Muscle layer of duodenum (tissue), 2 donors: ENCODE measurements around the gene SLC43A3.
A peak's percentile ranks its signal among the peaks of the same experiment; 100 is the strongest.

ENCODE experiments used
- H3K27ac ChIP-seq: one replicate; pipeline ENCODE4 v1.7.0; 2013; ENCODE audit warnings: mild to moderate bottlenecking, low read length
- H3K27me3 ChIP-seq: one replicate; pipeline ENCODE4 v1.7.0; 2013; ENCODE audit warnings: low read depth, mild to moderate bottlenecking, control low read depth, low read length
- H3K36me3 ChIP-seq, 2 donors: one replicate each; pipeline ENCODE4 v1.7.0; 2013; ENCODE audit warnings: low read length in 2 of 2, control low read depth in 1 of 2, mild to moderate bottlenecking in 1 of 2; ENCODE audit not compliant: insufficient read depth in 2 of 2, control insufficient read depth in 1 of 2
- H3K4me1 ChIP-seq, 2 donors: one replicate each; pipeline ENCODE4 v1.7.0; 2013; ENCODE audit warnings: low read length in 2 of 2, mild to moderate bottlenecking in 2 of 2, control low read depth in 1 of 2, moderate library complexity in 1 of 2; ENCODE audit not compliant: insufficient read depth in 2 of 2, control insufficient read depth in 1 of 2
- H3K4me3 ChIP-seq, 2 donors: one replicate each; pipeline ENCODE4 v1.7.0; 2013; ENCODE audit warnings: low read length in 2 of 2, low read depth in 1 of 2, mild to moderate bottlenecking in 1 of 2
- H3K9me3 ChIP-seq, 2 donors: one replicate each; pipeline ENCODE4 v1.7.0; 2013; ENCODE audit warnings: low read length in 2 of 2, control low read depth in 1 of 2, mild to moderate bottlenecking in 1 of 2; ENCODE audit not compliant: control insufficient read depth in 1 of 2
- donor health status: healthy.

SLC43A3 gene

DNA sequence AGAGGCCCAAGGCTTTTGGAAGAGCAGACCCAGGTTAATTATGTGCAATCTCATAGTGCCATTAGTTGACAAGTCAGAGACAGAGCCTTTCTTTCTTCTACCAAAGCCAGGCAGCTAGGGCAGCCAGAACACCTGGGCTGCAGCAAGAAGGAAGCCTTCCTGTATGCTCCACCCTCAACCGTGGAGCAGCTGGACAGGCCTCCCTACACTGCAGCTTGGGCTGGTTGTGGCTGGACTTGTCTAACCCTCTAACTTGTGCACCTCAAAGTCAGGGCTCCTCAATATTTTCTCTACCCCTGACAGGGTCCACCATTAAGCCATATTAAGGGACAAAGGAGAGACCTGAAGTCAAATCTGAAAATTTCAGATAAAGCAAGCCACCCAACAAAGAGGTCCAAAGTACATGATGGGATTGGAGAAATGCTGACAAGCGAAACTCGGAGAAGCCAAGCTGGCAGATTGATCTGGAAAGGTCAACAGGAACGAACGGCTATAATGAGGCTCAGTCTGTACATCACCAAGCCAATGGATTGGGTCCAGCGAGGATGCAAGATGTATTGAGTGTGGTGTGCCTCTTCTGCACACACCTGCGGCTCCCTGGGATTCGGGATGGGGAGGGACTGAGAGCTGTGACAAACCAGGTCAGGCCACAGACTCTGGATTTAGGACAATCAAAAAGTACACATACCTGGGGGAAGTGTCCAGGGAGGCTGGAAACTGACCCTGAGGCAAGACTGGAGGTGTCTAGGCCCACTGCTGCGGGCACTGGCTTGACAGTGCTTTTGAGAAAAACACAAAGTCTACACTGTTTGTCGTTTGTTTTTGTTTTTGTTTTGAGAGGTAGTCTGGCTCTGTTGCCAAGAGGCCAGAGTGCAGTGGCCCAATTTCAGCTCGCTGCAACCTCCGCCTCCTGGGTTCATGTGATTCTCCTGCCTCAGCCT lies 11.7 kb upstream of the SLC43A3 start:
- Histone ChIP-seq H3K4me3 (no peak overlapping the region), H3K27ac (no peak overlapping the region), H3K27me3 (no peaks in the 10 kb centered on the region), H3K9me3 (no peaks in the 10 kb centered on the region), H3K36me3 (no peaks in the 10 kb centered on the region), H3K4me1 (peaks cover 0 to 5% of the 10 kb centered on the region in 2 donors)

DNA sequence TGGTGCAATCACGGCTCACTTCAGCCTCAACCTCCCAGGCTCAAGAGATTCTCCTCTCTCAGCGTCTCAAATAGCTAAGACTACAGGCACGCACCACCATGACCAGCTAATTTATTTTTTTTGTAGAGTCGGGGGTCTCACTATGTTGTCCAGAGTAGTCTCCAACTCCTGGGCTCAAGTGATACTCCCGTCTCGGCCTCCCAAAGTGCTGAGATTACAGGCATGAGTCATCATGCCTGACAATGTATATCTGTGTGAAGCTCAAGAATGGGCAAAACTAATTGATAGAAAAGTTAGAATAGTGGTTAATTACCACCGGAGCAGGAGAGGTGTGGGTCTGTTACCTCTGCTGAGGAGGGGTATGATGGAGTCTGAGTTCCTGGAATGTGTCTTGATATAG lies 9.1 kb upstream of the SLC43A3 start:
- peaks cover 0 to 5% of the 10 kb centered on the region in 2 donors for H3K4me1 ChIP-seq

DNA sequence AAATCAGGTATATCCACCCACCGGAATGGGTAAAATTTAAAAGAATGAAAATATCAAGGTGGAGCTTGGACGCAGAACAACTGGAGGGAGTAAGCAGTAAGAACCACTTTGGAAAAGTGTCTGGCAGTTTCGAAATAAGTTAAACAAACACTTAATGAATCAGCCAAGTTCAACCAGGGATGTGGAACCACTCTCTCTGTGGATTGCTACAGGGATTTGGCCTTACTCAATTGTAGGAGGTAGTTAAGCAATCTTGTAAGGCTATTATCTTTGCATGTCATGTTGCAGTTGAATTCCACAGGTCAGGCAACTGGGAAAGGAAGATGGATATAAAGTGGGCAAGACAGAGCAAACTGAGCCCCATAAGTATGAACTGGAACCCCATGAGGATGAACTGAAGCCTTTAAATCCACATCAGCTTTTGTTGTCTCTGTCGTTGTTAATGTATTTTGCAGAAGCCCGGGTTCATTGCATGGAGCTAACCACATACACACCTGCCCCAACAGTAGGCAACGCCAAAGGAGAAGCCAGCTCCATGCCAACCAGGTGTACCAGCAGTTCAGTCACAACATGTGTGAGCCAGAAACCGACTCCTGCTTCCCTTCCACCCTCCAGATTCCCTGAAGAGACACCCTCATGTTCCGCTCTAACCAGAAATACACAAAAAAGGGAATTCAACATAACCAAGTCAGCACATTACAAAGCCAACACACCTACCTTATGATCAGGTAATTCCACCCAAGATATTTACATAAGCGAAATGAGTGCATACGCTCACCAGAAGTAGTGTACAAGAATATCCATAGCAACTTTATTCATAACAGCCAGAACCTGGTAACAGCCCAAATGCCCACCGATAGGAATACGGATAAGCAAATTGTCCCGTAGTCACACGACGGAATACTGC lies 8.0 kb upstream of the SLC43A3 start:
- Histone ChIP-seq H3K9me3 (no peaks in the 10 kb centered on the region), H3K4me1 (peaks cover 0 to 5% of the 10 kb centered on the region in 2 donors), H3K27me3 (no peaks in the 10 kb centered on the region), H3K4me3 (no peak overlapping the region), H3K36me3 (no peaks in the 10 kb centered on the region), H3K27ac (no peak overlapping the region)

More for the DNA sequence above, 9.1 kb upstream of the SLC43A3 start:
- Histone ChIP-seq H3K4me3 (no peak overlapping the region), H3K9me3 (no peaks in the 10 kb centered on the region), H3K27me3 (no peaks in the 10 kb centered on the region), H3K27ac (no peak overlapping the region), H3K36me3 (no peaks in the 10 kb centered on the region)

DNA sequence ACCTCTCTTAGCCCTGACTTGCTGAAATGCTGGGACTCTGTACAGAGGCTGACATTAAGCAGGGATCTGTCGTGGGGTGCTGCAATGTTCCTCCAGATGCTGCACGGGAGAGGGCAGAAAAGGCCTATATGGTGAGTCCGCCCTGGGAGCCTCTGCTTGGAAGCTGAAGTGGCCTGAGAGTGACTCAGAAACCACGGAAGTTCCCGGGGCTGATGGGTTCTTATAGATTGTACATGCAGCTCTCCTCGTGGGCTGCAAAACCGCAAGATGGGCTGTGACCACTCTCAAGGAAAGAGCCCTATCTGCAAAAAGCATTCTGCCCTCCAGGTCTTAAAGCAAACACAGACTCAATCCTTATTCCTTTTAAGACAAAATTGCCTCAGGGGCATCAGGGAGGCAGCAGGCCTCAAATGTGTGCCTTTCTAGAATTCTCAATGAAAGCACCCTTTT lies 5.8 kb upstream of the SLC43A3 start:
- peaks cover 3 to 5% of the 10 kb centered on the region in 2 donors for H3K4me1 ChIP-seq
- no peak overlapping the region for H3K27ac ChIP-seq
- H3K27me3 ChIP-seq, result no peaks in the 10 kb centered on the region
- H3K4me3 ChIP-seq, result no peak overlapping the region
- H3K9me3 ChIP-seq, result no peaks in the 10 kb centered on the region
- no peaks in the 10 kb centered on the region for H3K36me3 ChIP-seq

DNA sequence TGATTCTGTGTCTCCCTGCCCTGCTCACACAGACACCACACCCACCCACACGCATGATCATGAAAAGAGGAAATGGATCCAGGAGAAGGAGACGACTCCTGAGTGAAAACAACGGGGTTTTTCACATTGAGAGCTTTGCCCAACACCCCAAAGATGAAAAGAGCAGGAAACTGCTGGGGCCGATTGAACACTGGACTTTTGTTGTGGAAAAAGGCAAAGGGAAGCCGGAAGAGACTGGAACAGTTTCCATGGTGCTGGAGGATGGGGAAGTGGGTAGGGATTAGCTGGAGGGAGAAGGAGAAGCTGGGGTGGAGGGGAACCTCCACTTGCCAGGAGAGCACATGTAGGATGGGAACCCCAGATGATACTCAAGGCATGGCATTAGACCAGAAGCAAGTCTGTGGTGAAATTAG lies 5.2 kb upstream of the SLC43A3 start:
- Histone ChIP-seq H3K4me1 (peaks cover 5 to 8% of the 10 kb centered on the region in 2 donors), H3K4me3 (no peak overlapping the region), H3K27me3 (no peaks in the 10 kb centered on the region), H3K27ac (no peak overlapping the region), H3K9me3 (no peaks in the 10 kb centered on the region), H3K36me3 (peaks cover 0 to under 1% of the 10 kb centered on the region in 2 donors)

DNA sequence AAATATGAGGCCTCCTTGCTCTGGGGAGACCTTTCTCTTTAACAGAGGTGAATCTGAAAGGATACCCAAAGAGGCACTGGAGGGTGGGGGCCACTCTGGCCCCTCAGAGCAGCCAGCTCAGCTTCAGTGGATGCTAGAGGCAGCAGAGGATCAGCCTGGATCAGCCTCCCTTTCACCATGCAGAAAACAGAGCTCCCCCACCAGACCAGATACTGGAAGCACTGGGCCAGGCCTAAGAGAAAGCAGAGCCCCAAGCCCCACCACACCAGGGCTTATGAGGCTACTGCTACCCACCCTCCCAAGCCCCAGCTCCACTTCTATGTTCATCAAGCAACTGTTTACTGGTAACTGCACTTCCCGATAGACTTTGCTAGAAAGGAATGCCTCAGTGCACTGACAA lies 4.0 kb upstream of the SLC43A3 start:
- Histone ChIP-seq H3K4me3 (no peak overlapping the region), H3K27me3 (no peaks in the 10 kb centered on the region), H3K9me3 (no peaks in the 10 kb centered on the region), H3K27ac (no peak overlapping the region), H3K4me1 (peaks cover 5 to 13% of the 10 kb centered on the region in 2 donors), H3K36me3 (peaks cover 0 to 4% of the 10 kb centered on the region in 2 donors)

DNA sequence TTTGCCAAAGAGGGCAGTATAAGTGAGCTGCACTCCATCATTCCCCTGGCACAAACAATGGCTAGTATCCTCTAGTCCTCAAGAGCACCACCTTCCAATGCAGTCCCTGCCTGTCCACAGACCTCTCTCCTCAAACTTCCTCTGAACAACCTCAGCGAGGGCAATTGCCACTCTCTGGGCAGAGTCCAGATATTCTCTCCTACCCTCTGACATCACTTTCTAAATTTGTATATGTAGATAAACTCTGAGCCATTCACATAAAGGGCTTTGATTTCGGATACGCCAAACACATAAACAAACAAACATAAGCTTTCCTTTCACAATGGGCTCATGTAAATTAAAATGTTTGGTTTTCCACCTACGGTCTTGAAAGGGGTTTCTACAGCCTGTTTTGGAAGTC lies 3.0 kb upstream of the SLC43A3 start:
- peaks cover 10 to 21% of the 10 kb centered on the region in 2 donors for H3K4me1 ChIP-seq
- no peak overlapping the region for H3K27ac ChIP-seq

DNA sequence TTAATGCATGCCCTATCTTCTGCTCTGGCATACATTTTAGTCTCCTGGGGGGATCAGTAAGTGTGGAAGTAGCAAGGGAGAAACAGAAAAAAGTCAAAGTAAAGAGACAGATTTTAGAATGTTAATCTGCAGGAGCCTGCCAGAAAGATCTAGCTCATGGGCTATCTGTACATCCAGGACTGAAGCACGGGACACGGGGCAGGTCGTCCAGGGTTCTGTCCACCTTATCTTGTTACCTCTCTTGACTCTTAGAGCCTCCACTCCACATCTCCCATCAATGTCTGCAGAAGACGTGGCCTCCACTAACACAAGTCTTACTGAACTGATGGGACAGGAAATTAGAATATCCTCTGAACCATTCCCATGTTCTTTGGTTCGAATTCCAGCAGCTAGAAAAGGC lies 1.7 kb upstream of the SLC43A3 start:
- H3K4me3 ChIP-seq, result no peak overlapping the region
- H3K4me1 ChIP-seq, result peaks cover 8 to 21% of the 10 kb centered on the region in 2 donors
- no peak overlapping the region for H3K27ac ChIP-seq
- no peaks in the 10 kb centered on the region for H3K9me3 ChIP-seq
- no peaks in the 10 kb centered on the region for H3K27me3 ChIP-seq
- peaks cover 0 to 4% of the 10 kb centered on the region in 2 donors for H3K36me3 ChIP-seq

More for the DNA sequence above, 3.0 kb upstream of the SLC43A3 start:
- Histone ChIP-seq H3K36me3 (peaks cover 0 to 4% of the 10 kb centered on the region in 2 donors), H3K4me3 (no peak overlapping the region), H3K9me3 (no peaks in the 10 kb centered on the region), H3K27me3 (no peaks in the 10 kb centered on the region)

DNA sequence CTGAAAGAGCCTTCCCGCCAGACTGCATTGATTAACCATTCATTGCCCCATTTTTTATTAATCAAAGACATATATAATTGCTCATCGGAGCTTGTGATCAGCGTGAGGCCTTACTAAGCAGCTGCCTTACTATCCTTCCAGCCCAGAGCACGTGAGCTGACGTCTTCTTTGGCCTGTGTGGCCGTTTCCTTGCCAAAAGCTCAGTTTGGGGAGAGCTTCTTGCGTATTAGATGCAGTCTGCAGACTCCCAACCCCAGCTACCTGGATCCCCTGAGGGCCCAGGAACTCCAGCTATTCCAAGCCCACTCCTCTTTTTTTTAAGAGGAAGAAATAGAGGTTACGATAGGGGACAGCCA lies 784 bp upstream of the SLC43A3 start:
- H3K4me3 ChIP-seq, result peak overlapping the region in 1 of 2 donors; percentile 60
- H3K9me3 ChIP-seq, result no peaks in the 10 kb centered on the region
- H3K4me1 ChIP-seq, result peaks cover 8 to 21% of the 10 kb centered on the region in 2 donors
- no peaks in the 10 kb centered on the region for H3K27me3 ChIP-seq
- H3K36me3 ChIP-seq, result peaks cover 4% of the 10 kb centered on the region in 2 donors
- peak overlapping the region; percentile 94 for H3K27ac ChIP-seq

DNA sequence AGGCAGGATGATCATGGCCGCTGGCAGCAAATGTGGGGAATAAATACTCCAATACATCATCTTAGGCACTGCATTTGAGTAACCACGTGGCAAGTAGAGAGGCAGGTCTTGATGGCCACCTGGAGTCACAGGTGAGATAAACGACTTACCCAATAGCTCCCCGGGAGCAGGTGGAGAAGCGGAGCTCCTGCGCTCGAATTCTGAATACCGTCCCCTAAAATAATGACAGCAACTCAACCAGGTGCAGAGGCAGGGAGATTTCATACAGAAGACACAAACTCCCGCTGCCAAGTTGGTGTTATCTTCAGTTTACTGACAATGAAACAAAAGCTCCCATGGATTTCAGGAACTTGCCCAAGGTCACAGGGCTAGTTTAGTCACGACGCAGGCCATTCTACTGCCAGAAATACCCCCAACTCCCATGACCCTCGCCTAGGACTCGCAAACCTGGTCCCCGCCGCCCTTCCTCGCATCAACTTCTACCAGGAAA lies 437 bp downstream of the SLC43A3 start:
- Histone ChIP-seq H3K4me1 (peaks cover 8 to 21% of the 10 kb centered on the region in 2 donors), H3K36me3 (peaks cover 4% of the 10 kb centered on the region in 2 donors), H3K27me3 (no peaks in the 10 kb centered on the region), H3K27ac (peak overlapping the region; percentile 94), H3K9me3 (no peaks in the 10 kb centered on the region), H3K4me3 (peak overlapping the region; percentile 60)
